Spleen (tissue), 7 donors: ENCODE measurements around the gene CCDC194.

Experiments
- CTCF ChIP-seq, 11 experiments: fragments of 200-600 bp in 7 of 11; fragments of 450-650 bp in 4 of 11; sonication (generic) in 4 of 11; IDR thresholded peaks in 8 of 11; conservative IDR thresholded peaks in 3 of 11; 1 replicate in 7 of 11; 2 replicates in 4 of 11; pipeline versions ENCODE4 v1.4.0 to v1.8.0; 2016 to 2021; ENCODE audit warnings: antibody characterized with exemption in 11 of 11, inconsistent platforms in 4 of 11, mild to moderate bottlenecking in 1 of 11
- POLR2A ChIP-seq, 3 donors: fragments of 450-650 bp; IDR thresholded peaks; one replicate each; pipeline ENCODE4 v1.5.1; 2017; ENCODE audit warnings: antibody characterized with exemption in 3 of 3, mild to moderate bottlenecking in 1 of 3
- donor health status: DM: no; HTN: no; CAD: no; lungs with moderate emphysema.
- donor health status: DM: no; HTN: no; CAD: no.
- donor health status: DM: no; HTN: no; CAD: no.

- no peak for TF ChIP-seq POLR2A (IDR thresholded peaks at IDR 0.05)
- TF ChIP-seq CTCF (IDR thresholded peaks at IDR 0.05 in 8 of 11, conservative IDR thresholded peaks at IDR 0.05 in 3 of 11) = no peak
These were observed 13.4 kb downstream of the CCDC194 start for GRCh38 chr19:17380426-17381138.
